ENCODE data around the gene MRPL1. TPM values are rescaled to one million over a fixed set of nuclear protein-coding genes. Genes with fewer than 3 reads are reported as not detected.

Gene MRPL1
- total and polyA plus RNA-seq, 2 of the 13 experiments (the other 11 are each of a cell fraction or from before 2014, with no cell fraction given), result 23.3 to 61.5 TPM

DNA sequence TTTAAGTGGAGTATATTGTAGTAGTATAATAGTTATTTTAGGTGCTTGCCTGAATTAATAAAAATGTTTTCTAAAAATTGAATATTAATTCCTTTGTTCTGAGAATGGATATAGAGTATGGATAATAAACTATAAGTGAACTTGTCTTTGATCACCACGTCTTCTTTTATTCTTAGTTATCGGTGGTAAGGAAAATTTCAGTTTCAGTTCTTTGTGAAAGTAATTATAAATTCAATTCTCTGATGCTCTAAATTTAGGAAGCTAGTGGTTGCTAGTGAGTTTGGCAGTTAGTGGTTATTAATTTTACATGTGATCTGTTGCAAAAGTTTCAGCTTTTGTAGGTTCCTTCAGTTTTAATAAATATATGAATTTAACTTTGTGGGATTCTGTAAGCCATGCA is 30.8 kb downstream of the MRPL1 start (continued):
- TF ChIP-seq, protein P1, sequence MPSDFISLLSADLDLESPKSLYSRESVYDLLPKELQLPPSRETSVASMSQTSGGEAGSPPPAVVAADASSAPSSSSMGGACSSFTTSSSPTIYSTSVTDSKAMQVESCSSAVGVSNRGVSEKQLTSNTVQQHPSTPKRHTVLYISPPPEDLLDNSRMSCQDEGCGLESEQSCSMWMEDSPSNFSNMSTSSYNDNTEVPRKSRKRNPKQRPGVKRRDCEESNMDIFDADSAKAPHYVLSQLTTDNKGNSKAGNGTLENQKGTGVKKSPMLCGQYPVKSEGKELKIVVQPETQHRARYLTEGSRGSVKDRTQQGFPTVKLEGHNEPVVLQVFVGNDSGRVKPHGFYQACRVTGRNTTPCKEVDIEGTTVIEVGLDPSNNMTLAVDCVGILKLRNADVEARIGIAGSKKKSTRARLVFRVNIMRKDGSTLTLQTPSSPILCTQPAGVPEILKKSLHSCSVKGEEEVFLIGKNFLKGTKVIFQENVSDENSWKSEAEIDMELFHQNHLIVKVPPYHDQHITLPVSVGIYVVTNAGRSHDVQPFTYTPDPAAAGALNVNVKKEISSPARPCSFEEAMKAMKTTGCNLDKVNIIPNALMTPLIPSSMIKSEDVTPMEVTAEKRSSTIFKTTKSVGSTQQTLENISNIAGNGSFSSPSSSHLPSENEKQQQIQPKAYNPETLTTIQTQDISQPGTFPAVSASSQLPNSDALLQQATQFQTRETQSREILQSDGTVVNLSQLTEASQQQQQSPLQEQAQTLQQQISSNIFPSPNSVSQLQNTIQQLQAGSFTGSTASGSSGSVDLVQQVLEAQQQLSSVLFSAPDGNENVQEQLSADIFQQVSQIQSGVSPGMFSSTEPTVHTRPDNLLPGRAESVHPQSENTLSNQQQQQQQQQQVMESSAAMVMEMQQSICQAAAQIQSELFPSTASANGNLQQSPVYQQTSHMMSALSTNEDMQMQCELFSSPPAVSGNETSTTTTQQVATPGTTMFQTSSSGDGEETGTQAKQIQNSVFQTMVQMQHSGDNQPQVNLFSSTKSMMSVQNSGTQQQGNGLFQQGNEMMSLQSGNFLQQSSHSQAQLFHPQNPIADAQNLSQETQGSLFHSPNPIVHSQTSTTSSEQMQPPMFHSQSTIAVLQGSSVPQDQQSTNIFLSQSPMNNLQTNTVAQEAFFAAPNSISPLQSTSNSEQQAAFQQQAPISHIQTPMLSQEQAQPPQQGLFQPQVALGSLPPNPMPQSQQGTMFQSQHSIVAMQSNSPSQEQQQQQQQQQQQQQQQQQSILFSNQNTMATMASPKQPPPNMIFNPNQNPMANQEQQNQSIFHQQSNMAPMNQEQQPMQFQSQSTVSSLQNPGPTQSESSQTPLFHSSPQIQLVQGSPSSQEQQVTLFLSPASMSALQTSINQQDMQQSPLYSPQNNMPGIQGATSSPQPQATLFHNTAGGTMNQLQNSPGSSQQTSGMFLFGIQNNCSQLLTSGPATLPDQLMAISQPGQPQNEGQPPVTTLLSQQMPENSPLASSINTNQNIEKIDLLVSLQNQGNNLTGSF (CRISPR knock-in tag; IDR thresholded peaks at IDR 0.05), result no peak
- TF ChIP-seq, protein P2, sequence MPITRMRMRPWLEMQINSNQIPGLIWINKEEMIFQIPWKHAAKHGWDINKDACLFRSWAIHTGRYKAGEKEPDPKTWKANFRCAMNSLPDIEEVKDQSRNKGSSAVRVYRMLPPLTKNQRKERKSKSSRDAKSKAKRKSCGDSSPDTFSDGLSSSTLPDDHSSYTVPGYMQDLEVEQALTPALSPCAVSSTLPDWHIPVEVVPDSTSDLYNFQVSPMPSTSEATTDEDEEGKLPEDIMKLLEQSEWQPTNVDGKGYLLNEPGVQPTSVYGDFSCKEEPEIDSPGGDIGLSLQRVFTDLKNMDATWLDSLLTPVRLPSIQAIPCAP (CRISPR knock-in tag; IDR thresholded peaks at IDR 0.05; ENCODE audit: low read depth), result no peak

DNA sequence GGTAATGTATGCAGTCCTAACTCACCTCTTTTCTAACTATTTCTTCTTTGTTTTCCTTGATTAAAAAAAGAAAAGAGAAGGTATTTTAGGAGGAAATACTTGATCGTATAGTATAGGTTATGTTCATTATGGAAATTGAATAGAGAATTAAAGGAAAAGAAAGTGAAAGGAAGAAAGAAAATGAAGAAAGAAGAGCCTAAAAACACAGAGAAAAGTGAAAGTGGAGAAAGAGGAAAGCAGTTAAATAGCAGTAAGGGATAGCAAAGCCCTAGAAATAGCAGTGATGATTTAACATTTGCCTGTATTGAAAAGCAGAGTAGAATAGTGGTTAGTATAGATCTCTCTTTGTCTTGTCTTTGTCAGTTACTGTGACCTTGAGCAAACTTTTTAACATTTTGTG is 37.0 kb downstream of the MRPL1 start:
- CTCF ChIA-PET (ENCODE audit: low intra/inter-chr PET ratio, low total read pairs), result no interaction called here
- no peak for TF ChIP-seq ZNF549 (CRISPR knock-in tag; IDR thresholded peaks at IDR 0.05)
- TF ChIP-seq, protein P3, sequence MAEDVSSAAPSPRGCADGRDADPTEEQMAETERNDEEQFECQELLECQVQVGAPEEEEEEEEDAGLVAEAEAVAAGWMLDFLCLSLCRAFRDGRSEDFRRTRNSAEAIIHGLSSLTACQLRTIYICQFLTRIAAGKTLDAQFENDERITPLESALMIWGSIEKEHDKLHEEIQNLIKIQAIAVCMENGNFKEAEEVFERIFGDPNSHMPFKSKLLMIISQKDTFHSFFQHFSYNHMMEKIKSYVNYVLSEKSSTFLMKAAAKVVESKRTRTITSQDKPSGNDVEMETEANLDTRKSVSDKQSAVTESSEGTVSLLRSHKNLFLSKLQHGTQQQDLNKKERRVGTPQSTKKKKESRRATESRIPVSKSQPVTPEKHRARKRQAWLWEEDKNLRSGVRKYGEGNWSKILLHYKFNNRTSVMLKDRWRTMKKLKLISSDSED (CRISPR knock-in tag; IDR thresholded peaks at IDR 0.05), result no peak
- no peak for TF ChIP-seq KLF16 (CRISPR knock-in tag; IDR thresholded peaks at IDR 0.05)
- TF ChIP-seq, protein P4, sequence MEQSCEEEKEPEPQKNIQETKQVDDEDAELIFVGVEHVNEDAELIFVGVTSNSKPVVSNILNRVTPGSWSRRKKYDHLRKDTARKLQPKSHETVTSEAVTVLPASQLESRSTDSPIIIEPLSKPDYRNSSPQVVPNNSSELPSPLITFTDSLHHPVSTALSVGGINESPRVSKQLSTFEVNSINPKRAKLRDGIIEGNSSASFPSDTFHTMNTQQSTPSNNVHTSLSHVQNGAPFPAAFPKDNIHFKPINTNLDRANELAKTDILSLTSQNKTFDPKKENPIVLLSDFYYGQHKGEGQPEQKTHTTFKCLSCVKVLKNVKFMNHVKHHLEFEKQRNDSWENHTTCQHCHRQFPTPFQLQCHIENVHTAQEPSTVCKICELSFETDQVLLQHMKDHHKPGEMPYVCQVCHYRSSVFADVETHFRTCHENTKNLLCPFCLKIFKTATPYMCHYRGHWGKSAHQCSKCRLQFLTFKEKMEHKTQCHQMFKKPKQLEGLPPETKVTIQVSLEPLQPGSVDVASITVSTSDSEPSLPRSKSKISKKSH (CRISPR knock-in tag; IDR thresholded peaks at IDR 0.05; ENCODE audit: borderline replicate concordance), result no peak
- no peak for TF ChIP-seq ZNF619 (CRISPR knock-in tag; IDR thresholded peaks at IDR 0.05)

More for the DNA sequence above, 37.0 kb downstream of the MRPL1 start:
- Histone ChIP-seq H3K79me2 (ENCODE audit: insufficient read depth, low read length) (no peaks in the 10 kb centered on the region), H3K27ac (ENCODE audit: extremely low read length, insufficient read depth, low read length) (no peak overlapping the region), H3K4me2 (ENCODE audit: low read depth, low read length) (no peak overlapping the region), H3K27me3 (ENCODE audit: control insufficient read depth in 1 of 2, insufficient read depth in 2 of 2, low read length in 2 of 2) (no peaks in the 10 kb centered on the region; a peak in 1 of 5 replicates), H3K4me1 (ENCODE audit: insufficient read depth, low read length) (no peaks in the 10 kb centered on the region), H3K4me3 (replicated peaks in 1 of 3; ENCODE audit: insufficient read depth in 1 of 3, low read depth in 2 of 3, low read length in 3 of 3) (no peak overlapping the region), H3K9ac (ENCODE audit: insufficient read depth, low read depth, low read length) (no peak overlapping the region), H4K20me1 (ENCODE audit: insufficient read depth, low read length) (no peaks in the 10 kb centered on the region), H2AFZ (ENCODE audit: low read length) (no peak overlapping the region), H3K9me3 (ENCODE audit: low read length) (no peaks in the 10 kb centered on the region), H3K36me3 (replicated peaks in 1 of 2; ENCODE audit: control insufficient read depth in 1 of 2, insufficient read depth in 2 of 2, low read length in 2 of 2) (peaks cover 1 to 38% of the 10 kb centered on the region in 2 experiments; a peak in 4 of 5 replicates)
- in situ Hi-C loops (cut with HindIII; ENCODE audit: extremely low pct_ligation_motif_present, low pct_unique_long_range_greater_than_20kb) (no loop called here), intact Hi-C loops (cut with micrococcal nuclease; ENCODE audit: unreplicated experiment) (no loop called here)
- ATAC-seq, result no peak
- BruUV-seq (replicated peaks), result no TSS peak
- WGBS (ENCODE audit: low lambda C conversion rate), result 100% methylated on average over 1 of the region's 1 CpG
- DNase-seq (ENCODE audit: low spot score), result no peak
- POLR2A ChIA-PET, result no interaction called here
- FAIRE-seq, result no peak
